Measurements from ENCODE around the gene LRRC4C.

LRRC4C gene

DNA sequence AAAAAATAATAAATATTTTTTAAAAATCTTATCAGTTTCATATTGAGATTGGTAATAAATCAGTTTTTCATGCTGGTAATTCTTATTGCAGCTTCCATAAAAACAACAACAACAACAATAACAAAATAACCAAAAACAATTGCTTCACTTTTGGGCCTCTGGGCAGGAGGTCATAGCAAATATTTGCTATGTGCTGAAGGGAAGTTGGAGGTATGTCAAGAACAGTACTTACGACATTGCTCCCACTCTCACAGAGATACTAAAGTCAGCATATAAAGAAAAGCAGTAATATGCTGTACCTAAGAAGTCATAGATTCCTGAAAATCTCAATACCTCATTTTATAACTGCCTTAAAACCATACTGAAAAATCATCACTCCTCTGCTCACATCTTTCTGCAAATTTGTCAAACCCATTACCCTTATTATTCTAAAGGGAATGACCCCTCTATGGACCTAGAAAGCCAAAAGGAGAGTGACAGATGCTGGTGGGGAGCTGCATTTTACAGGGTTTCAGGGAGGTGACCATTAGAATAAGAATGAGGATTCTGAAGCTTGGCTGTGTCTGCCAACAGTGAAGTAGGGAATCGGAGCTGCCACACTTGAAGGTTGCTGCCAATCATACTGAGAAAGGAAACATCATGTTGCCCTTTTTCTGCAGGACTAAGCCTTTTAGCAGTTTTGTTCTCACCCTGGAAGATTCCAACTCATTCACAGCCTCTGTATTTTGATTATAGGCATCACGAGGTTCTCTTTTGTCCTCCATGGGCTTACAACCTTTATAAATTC is 742.9 kb downstream of the LRRC4C start:
- no peak for TF ChIP-seq POLR2AphosphoS5 (IDR thresholded peaks at IDR 0.05; ENCODE audit: low read depth, low read length)
- TF ChIP-seq POU2F2 (IDR thresholded peaks at IDR 0.05; ENCODE audit: low read depth, low read length) = no peak
- TF ChIP-seq TAF1 (IDR thresholded peaks at IDR 0.05; ENCODE audit: low read depth, low read length) = no peak
- TF ChIP-seq SPI1 (IDR thresholded peaks at IDR 0.05; ENCODE audit: low read depth, low read length) = no peak
- TF ChIP-seq PAX5 (IDR thresholded peaks at IDR 0.05; ENCODE audit: insufficient read depth, low read length, severe bottlenecking) = no peak
- no peak for TF ChIP-seq POLR2A (IDR thresholded peaks at IDR 0.05; ENCODE audit: low read depth, low read length)
- DNase-seq (ENCODE audit: insufficient read length, low spot score) (no peak), FAIRE-seq (no peak)

DNA sequence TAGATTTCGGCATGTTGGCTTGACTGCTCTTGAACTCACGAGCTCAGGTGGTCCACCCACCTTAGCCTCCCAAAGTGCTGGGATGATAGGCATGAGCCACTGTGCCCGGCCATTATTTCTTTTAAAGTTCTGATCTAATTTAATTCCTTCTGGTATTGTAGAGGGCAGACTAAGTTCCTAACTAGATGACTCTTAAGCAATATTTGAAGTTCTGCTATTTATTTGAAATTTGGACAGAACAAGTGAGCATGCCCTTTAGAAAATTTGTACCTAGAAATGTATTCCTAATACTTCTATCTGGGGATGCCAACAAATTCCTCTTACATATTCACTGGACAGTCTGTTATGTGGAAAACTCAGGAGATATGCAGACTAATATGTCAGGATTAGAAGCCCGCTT is 746.4 kb downstream of the LRRC4C start:
- TF ChIP-seq POU2F2 (IDR thresholded peaks at IDR 0.05; ENCODE audit: low read depth, low read length) (no peak), POLR2AphosphoS5 (IDR thresholded peaks at IDR 0.05; ENCODE audit: low read depth, low read length) (no peak), SPI1 (IDR thresholded peaks at IDR 0.05; ENCODE audit: low read depth, low read length) (no peak), POLR2A (IDR thresholded peaks at IDR 0.05; ENCODE audit: low read depth, low read length) (no peak), TAF1 (IDR thresholded peaks at IDR 0.05; ENCODE audit: low read depth, low read length) (no peak), PAX5 (IDR thresholded peaks at IDR 0.05; ENCODE audit: insufficient read depth, low read length, severe bottlenecking) (no peak)
- FAIRE-seq = no peak

DNA sequence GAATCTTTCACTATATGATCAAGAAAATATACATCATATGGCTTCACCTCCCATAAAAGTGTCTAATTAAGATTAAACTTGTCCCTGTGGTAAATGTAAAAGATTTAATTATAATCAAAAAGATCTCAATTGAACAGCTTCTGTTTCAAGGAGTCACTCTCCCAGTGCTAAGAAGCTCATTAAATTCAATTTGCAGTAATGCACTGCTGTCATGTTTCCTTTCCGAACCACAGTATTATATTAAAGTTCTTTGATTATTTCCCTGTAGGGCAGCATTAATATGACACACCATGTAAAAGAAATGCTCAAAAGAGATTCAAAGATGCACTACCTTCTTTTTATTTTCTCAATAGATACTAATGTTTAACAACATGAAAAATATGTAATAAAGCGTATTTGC is 758.4 kb downstream of the LRRC4C start:
- DNase-seq (ENCODE audit: insufficient read length, low spot score) (no peak), FAIRE-seq (no peak)
- TF ChIP-seq PAX5 (IDR thresholded peaks at IDR 0.05; ENCODE audit: insufficient read depth, low read length, severe bottlenecking) = no peak
- TF ChIP-seq POU2F2 (IDR thresholded peaks at IDR 0.05; ENCODE audit: low read depth, low read length) = no peak
- no peak for TF ChIP-seq SPI1 (IDR thresholded peaks at IDR 0.05; ENCODE audit: low read depth, low read length)
- TF ChIP-seq POLR2AphosphoS5 (IDR thresholded peaks at IDR 0.05; ENCODE audit: low read depth, low read length) = no peak
- TF ChIP-seq TAF1 (IDR thresholded peaks at IDR 0.05; ENCODE audit: low read depth, low read length) = no peak
- no peak for TF ChIP-seq POLR2A (IDR thresholded peaks at IDR 0.05; ENCODE audit: low read depth, low read length)

More for the DNA sequence above, 746.4 kb downstream of the LRRC4C start:
- DNase-seq (ENCODE audit: insufficient read length, low spot score) = no peak

GRCh38 chr11:40689823-40690222 is 769.6 kb downstream of the LRRC4C start:
- no peak for TF ChIP-seq SPI1 (IDR thresholded peaks at IDR 0.05; ENCODE audit: low read depth, low read length)
- TF ChIP-seq POU2F2 (IDR thresholded peaks at IDR 0.05; ENCODE audit: low read depth, low read length) = no peak
- no peak for TF ChIP-seq PAX5 (IDR thresholded peaks at IDR 0.05; ENCODE audit: insufficient read depth, low read length, severe bottlenecking)
- DNase-seq (ENCODE audit: insufficient read length, low spot score) (no peak), FAIRE-seq (no peak)

DNA sequence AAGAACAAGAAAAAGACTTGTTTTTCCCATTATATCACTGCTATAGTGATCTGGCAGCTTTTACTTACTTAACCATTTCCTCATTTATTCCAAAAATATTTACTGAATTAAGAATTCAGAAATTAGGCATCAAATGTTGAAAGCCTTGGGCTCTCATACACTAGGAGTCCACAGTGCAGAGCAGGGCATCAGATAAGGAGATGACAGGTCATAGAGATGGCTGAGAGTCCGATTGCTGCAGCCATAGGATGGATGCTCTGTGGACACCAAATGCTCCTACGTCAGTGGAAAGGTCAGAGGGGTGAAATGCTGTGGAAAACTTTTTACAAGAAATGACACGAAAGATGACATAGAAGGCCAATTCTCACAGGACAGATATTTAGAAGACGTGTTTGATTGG is 771.1 kb downstream of the LRRC4C start:
- TF ChIP-seq POLR2A (IDR thresholded peaks at IDR 0.05; ENCODE audit: low read depth, low read length) (no peak), TAF1 (IDR thresholded peaks at IDR 0.05; ENCODE audit: low read depth, low read length) (no peak), POU2F2 (IDR thresholded peaks at IDR 0.05; ENCODE audit: low read depth, low read length) (no peak), PAX5 (IDR thresholded peaks at IDR 0.05; ENCODE audit: insufficient read depth, low read length, severe bottlenecking) (no peak), POLR2AphosphoS5 (IDR thresholded peaks at IDR 0.05; ENCODE audit: low read depth, low read length) (no peak), SPI1 (IDR thresholded peaks at IDR 0.05; ENCODE audit: low read depth, low read length) (no peak)
- DNase-seq (ENCODE audit: insufficient read length, low spot score) = no peak

GRCh38 chr11:40686765-40687164 is 772.7 kb downstream of the LRRC4C start:
- no peak for TF ChIP-seq SPI1 (IDR thresholded peaks at IDR 0.05; ENCODE audit: low read depth, low read length)
- TF ChIP-seq POU2F2 (IDR thresholded peaks at IDR 0.05; ENCODE audit: low read depth, low read length) = no peak
- TF ChIP-seq POLR2A (IDR thresholded peaks at IDR 0.05; ENCODE audit: low read depth, low read length) = no peak
- TF ChIP-seq PAX5 (IDR thresholded peaks at IDR 0.05; ENCODE audit: insufficient read depth, low read length, severe bottlenecking) = no peak
- no peak for TF ChIP-seq TAF1 (IDR thresholded peaks at IDR 0.05; ENCODE audit: low read depth, low read length)
- TF ChIP-seq POLR2AphosphoS5 (IDR thresholded peaks at IDR 0.05; ENCODE audit: low read depth, low read length) = no peak
- no peak for DNase-seq (ENCODE audit: insufficient read length, low spot score)
- FAIRE-seq = no peak

More for the DNA sequence above, 771.1 kb downstream of the LRRC4C start:
- no peak for FAIRE-seq

GRCh38 chr11:40683010-40683409 is 776.4 kb downstream of the LRRC4C start:
- DNase-seq (ENCODE audit: insufficient read length, low spot score) = no peak
- FAIRE-seq = no peak
- no peak for TF ChIP-seq POLR2AphosphoS5 (IDR thresholded peaks at IDR 0.05; ENCODE audit: low read depth, low read length)
- no peak for TF ChIP-seq POU2F2 (IDR thresholded peaks at IDR 0.05; ENCODE audit: low read depth, low read length)
- no peak for TF ChIP-seq SPI1 (IDR thresholded peaks at IDR 0.05; ENCODE audit: low read depth, low read length)
- TF ChIP-seq TAF1 (IDR thresholded peaks at IDR 0.05; ENCODE audit: low read depth, low read length) = no peak
- no peak for TF ChIP-seq PAX5 (IDR thresholded peaks at IDR 0.05; ENCODE audit: insufficient read depth, low read length, severe bottlenecking)

GRCh38 chr11:40679276-40679675 is 780.2 kb downstream of the LRRC4C start:
- FAIRE-seq = no peak
- TF ChIP-seq POLR2AphosphoS5 (IDR thresholded peaks at IDR 0.05; ENCODE audit: low read depth, low read length) (no peak), SPI1 (IDR thresholded peaks at IDR 0.05; ENCODE audit: low read depth, low read length) (no peak), PAX5 (IDR thresholded peaks at IDR 0.05; ENCODE audit: insufficient read depth, low read length, severe bottlenecking) (no peak), POLR2A (IDR thresholded peaks at IDR 0.05; ENCODE audit: low read depth, low read length) (no peak), TAF1 (IDR thresholded peaks at IDR 0.05; ENCODE audit: low read depth, low read length) (no peak), POU2F2 (IDR thresholded peaks at IDR 0.05; ENCODE audit: low read depth, low read length) (no peak)
- no peak for DNase-seq (ENCODE audit: insufficient read length, low spot score)

- TF ChIP-seq POLR2A (IDR thresholded peaks at IDR 0.05; ENCODE audit: low read depth, low read length) (no peak), POU2F2 (IDR thresholded peaks at IDR 0.05; ENCODE audit: low read depth, low read length) (no peak), POLR2AphosphoS5 (IDR thresholded peaks at IDR 0.05; ENCODE audit: low read depth, low read length) (no peak), PAX5 (IDR thresholded peaks at IDR 0.05; ENCODE audit: insufficient read depth, low read length, severe bottlenecking) (no peak), TAF1 (IDR thresholded peaks at IDR 0.05; ENCODE audit: low read depth, low read length) (no peak), SPI1 (IDR thresholded peaks at IDR 0.05; ENCODE audit: low read depth, low read length) (no peak)
- no peak for DNase-seq (ENCODE audit: insufficient read length, low spot score)
- FAIRE-seq = no peak
These were observed 812.2 kb downstream of the LRRC4C start for GRCh38 chr11:40647295-40647694.

Measured in GM12891 (cell line).